GM19035 (cell line): ENCODE results near the gene ZNF223.
A peak's percentile ranks its signal among the peaks of the same experiment; 100 is the strongest.

Experiments used
- ATAC-seq: cut with Tn5 transposase; IDR thresholded peaks from one replicate; pipeline ENCODE4 v1.9.1; 2021; ENCODE audit not compliant: unreplicated experiment

ZNF223 gene

DNA sequence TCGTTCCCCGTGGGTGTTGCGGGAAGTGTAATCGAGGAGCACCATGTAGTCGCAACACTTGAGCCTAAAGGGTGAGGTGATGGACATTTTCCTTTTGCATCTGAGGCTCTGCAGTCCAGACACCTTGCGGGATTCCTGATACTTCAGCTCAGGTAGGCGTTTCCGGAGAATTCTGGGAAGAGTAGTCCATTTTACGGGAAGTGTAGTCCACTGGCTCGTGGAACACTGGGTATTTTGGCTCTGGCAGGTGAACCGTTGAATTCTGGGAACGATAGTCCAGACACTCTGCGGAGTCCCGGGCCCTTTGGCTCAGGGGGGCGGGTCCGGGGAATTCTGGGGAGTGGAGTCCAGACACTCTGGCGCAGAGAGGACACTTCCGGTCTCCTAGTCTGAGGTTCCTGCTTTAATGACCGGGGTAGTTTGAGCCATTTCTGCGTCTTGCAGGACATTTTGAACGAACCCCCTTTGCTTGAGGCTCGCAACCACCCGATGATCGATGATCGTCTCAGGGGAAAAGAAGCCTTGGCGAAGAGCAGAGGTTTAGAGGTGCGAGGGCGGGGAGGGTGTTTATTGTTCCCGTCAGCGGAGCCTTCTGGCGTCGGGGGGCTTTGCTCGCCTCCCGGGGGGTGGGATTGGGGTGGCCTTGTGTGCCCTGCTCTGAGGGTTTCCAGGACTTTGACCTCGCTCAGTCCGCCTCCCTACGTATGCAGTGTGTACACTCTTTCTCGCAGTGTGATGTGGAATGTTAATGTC lies at the start of gene ZNF223:
Gene ZNF223 (plus strand): TSS at position 387 of the 753 bp plus-strand sequence. CDS start 3,141 bp downstream, outside the sequence.
- no peak for ATAC-seq

- no peak for ATAC-seq
Measured at GRCh38 chr19:44002212-44002565, 49.6 kb upstream of the ZNF223 start.

GRCh38 chr19:44002566-44003460 lies 49.0 kb upstream of the ZNF223 start, which contains the start of gene ZNF230:
Gene ZNF230, plus strand, starts transcription at chr19:44002957. Its CDS starts 4,122 bp downstream, at chr19:44007079.
- ATAC-seq, result peak; percentile 98

DNA sequence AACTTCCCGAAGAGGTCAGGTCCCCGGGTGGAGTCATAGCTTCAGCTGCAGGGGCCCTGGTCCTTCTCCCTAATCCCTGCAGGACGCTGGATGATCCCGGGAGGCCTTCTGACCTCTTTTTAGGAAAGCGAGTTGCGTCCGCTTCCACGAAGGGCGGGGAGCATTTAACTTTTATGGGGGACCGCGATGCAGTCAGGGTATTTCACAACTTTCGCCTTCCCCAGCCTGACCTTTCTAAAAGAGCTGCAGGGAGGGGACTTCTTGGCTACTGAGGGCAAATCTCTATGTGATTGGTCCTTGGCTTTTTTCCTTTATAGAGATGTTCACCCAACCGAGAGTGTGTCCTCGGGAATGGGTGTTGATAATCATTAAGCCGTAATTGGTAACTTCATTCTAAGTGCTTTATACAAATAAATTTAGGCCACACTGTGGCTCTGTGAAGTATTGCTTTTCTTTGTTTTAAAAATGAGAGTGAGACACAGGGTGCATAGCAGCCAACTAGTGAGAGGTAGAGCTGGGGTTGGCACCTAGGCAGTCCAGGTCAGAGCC lies 48.3 kb upstream of the ZNF223 start:
- no peak for ATAC-seq

DNA sequence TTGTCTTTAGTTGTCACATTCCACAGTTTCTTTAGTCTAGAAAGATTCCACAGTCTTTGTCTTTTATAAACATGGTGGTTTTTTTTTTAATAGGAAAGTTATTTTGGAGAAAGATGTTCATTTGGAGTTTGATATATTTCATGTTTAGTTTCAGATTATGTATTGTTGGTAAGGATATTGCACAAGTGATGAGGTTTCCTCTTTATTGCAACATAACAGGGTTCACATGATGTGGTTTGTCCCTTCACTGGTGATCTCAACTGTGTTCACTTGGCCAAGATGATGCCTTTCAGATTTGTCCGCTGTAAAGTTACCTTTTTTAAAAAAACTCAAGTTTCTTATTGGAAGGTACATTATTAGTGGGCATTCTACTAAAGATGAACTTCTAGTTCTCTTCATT lies 45.9 kb upstream of the ZNF223 start:
- ATAC-seq, result no peak

DNA sequence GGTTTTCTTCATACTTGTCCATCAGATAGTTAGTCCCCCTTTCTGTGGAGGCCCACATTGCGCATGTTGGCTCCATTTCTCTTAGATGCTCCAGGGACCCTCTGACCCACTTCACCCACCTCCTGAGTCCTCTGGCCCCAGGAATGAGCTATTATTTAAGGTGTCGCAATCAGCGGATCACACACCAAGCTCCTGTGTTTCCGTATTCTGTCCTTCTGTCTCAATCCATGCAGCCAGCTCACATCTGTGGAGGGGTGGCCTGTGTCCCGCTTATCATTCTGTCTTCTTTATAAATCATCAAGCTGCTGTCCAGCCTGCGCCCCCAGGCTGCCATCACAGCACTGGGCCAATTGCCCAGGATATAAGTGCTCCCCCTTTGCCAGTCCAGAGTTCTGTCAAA lies 44.4 kb upstream of the ZNF223 start:
- ATAC-seq, result no peak

DNA sequence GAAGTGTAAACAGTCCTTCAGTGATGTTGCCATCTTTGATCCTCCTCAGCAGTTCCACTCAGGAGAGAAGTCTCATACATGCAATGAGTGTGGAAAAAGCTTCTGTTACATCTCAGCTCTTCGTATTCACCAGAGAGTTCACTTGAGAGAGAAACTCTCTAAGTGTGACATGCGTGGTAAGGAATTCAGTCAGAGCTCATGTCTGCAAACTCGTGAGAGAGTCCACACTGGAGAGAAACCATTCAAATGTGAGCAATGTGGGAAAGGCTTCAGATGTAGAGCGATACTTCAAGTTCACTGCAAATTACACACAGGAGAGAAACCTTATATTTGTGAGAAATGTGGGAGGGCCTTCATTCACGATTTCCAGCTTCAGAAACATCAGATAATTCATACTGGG lies 41.4 kb upstream of the ZNF223 start:
- ATAC-seq, result no peak

- no peak for ATAC-seq
Measured at GRCh38 chr19:44019498-44019897, 32.3 kb upstream of the ZNF223 start.

DNA sequence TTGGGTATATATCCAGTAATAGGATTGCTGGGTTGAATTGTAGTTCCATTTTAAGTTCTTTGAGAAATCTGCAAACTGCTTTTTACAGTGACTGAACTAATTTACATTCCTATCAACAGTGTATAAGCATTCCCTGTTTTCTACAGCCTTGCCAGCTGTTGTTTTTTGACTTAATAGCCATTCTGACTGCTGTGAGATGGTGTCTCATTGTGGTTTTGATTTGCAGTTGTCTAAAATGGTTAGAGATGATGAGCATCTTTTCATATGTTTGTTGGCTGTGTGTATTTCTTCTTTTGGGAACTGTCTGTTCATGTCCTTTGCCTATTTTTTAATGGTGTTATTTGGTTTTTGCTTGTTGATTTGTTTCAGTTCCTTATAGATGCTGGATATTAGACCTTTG lies 30.6 kb upstream of the ZNF223 start:
- no peak for ATAC-seq

- ATAC-seq, result no peak
Measured at GRCh38 chr19:44024900-44025216, 27.0 kb upstream of the ZNF223 start.

GRCh38 chr19:44025217-44025936 lies 26.5 kb upstream of the ZNF223 start, which contains the start of gene ZNF222:
Gene ZNF222, plus strand, starts transcription at chr19:44025379. Its CDS starts 58 bp downstream, at chr19:44025437.
- peak; percentile 82 for ATAC-seq

DNA sequence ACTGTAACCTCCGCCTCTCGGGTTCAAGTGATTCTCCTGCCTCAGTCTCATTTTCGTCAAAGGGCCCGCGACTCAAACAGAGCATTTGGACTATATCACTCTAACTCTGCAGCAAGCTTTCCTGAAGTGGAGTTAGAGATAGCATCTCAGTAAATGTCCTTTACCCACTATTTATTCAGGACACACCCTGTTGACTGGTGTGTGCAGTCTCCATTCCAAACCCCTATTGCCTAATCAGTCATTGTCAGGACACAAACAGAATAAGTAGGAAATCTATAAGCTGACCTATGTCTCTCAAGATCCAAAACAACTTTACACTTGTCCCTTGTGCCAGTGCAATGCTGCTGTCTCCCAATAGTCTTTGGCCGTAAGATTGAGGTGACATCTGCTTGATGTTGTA lies 25.2 kb upstream of the ZNF223 start:
- ATAC-seq, result no peak

DNA sequence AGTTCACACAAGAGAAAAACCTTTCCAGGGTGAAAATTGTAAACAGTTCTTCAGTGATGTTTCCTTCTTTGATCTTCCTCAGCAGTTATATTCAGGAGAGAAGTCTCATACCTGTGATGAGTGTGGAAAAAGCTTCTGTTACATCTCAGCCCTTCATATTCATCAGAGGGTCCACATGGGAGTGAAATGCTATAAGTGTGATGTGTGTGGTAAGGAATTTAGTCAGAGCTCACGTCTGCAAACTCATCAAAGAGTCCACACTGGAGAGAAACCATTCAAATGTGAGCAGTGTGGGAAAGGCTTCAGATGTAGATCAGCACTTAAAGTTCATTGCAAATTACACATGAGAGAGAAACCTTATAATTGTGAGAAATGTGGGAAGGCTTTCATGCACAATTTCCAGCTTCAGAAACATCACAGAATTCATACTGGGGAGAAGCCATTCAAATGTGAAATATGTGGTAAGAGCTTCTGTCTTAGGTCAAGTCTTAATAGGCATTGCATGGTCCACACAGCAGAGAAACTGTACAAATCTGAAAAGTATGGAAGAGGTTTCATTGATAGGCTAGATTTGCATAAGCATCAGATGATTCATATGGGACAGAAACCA lies 19.7 kb upstream of the ZNF223 start:
- ATAC-seq, result no peak

DNA sequence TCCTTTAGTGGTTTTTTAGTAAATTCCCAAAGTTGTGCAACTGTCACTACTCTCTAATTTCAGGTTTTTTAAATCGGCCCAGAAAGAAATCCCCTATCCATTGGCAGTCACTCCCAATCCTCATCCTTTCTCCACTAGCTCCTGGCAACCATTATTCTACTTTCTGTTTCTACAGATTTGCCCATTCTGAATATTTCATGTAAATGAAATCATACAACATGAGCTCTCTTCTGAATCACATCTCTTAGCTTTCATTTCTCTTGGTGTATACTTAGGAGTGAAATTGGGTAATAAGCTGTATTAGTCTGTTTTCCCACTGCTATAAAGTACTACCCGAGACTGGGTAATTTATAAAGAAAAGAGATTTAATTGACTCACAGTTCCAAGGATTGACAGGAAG lies 9.7 kb upstream of the ZNF223 start:
- ATAC-seq, result no peak

GRCh38 chr19:44050740-44051649 lies 841 bp upstream of the ZNF223 start:
- no peak for ATAC-seq

DNA sequence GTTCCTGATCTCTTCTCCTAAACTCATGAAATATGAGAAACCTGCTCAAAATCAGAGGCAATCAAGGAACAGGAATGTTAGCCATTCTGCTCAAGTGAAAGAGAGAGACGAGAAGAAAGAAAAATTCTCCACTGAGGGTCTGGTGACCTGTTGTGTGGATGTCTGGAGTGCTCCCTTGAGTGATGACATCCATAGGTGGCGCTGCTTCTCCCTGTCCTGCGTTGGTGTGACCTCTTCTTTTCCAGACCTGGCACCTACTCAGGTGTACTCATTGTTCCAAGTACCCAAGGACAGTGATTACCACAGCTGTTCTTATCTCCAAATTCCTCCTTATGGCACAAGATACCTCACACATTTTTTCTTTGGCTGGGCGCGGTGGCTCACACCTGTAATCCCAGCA lies 4.0 kb downstream of the ZNF223 start:
- ATAC-seq, result no peak

DNA sequence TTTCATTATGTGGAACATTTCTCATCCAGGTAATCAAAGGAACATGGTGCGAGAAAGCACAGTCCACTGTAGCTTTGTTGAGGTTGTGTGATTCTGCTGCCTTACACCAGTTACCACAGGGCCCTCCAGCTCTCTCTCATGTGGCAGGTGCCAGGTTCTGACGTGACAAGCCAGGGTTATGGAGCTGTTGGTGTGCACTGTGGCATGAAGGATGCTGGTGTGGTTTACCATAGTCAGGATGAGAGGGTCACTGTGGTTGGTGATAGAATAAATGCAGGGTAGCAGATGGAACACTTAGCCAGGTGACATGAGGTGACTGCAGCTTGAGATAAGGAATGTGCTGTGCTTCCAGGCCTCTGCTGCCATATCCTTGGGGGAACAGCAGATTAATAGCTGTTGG lies 7.4 kb downstream of the ZNF223 start:
- no peak for ATAC-seq

DNA sequence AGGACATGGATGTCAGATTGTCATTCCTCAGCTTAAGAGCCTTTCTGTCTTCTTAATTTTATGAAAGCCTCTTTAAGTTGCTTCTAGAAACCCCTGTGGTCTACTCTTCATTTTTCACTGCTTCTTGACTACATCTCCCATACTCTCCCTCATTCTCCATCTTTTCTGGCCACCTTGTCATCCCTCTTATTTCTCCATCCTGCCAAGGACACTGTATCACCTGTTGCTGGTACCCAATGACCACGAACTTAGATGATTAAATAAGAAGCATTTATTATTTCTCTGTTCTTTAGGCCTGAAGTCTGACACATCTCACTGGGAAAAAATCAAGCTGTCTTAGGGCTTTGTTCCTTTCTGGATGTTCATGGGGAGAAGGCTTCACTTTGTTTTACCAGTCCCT lies 9.2 kb downstream of the ZNF223 start:
- no peak for ATAC-seq

- no peak for ATAC-seq
Measured at GRCh38 chr19:44066305-44066704, 14.5 kb downstream of the ZNF223 start.

GRCh38 chr19:44069415-44069814 lies 17.6 kb downstream of the ZNF223 start:
- no peak for ATAC-seq
